Mammary epithelial cell (primary cell): Measurements from ENCODE around the gene MOGAT1.

Experiments
- CTCF ChIP-seq, 2 donors: IDR thresholded peaks in 1 of 2; conservative IDR thresholded peaks in 1 of 2; 2 replicates each; pipeline ENCODE4 v1.5.1; 2011 to 2012; ENCODE audit warnings: inconsistent platforms in 2 of 2, low read length in 2 of 2, mild to moderate bottlenecking in 2 of 2, control low read depth in 1 of 2, low read depth in 1 of 2; ENCODE audit not compliant: insufficient read depth in 1 of 2; ENCODE audit errors: extremely low read depth in 1 of 2
- EZH2 ChIP-seq: IDR thresholded peaks from 2 replicates; pipeline ENCODE4 v1.6.1; 2012; ENCODE audit warnings: low read length, inconsistent platforms, borderline replicate concordance

DNA sequence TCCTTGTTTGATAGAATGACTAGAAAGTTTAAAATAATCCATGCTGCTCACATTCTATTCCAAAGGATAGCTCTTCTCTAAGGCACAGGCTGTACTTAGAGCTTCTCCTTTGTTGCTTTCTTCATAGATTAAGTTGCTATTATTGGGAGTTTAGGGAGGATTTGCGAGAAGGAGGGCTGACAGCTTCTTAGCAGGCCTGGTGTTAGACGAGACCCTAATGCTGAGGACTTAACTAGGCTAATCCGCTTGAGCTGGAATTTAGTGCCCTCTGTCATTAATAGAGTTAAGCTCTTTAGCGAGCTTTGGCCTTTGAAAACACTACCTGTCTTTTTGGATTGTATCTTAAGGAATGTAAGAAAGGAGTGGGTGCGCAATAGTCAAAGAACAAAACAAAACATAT is 81.3 kb downstream of the MOGAT1 start:
- TF ChIP-seq CTCF (conservative IDR thresholded peaks at IDR 0.05 in 1 of 2, IDR thresholded peaks at IDR 0.05 in 1 of 2; ENCODE audit: extremely low read depth in 1 of 2, insufficient read depth in 1 of 2, low read depth in 1 of 2, low read length in 2 of 2) = no peak
- no peak for TF ChIP-seq EZH2
